NOMO-1 (cell line): ENCODE measurements around the gene YPEL4.

Source experiments
- DNase-seq, 2 experiments: peaks; one replicate each; lab custom pipeline; 2025; ENCODE audit not compliant: unreplicated experiment in 2 of 2; lab: John Stamatoyannopoulos, UW

Gene YPEL4

DNA sequence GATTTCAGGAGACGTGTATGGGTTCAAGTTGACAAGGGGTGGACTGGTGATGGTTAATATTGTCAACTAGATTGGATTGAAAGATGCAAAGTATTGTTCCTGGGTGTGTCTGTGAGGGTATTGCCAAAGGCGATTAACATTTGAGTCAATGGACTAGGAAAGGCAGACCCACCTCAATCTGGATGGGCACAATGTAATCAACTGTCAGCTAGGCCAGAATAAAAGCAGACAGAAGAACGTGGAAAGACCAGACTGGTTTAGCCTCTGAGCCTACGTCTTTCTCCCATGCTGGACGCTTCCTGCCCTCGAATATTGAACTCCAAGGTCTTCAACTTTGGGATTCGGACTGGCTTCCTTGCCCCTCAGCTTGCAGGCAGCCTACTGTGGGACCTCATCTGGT is 1.7 kb upstream of the YPEL4 start:
- no peak for DNase-seq

DNA sequence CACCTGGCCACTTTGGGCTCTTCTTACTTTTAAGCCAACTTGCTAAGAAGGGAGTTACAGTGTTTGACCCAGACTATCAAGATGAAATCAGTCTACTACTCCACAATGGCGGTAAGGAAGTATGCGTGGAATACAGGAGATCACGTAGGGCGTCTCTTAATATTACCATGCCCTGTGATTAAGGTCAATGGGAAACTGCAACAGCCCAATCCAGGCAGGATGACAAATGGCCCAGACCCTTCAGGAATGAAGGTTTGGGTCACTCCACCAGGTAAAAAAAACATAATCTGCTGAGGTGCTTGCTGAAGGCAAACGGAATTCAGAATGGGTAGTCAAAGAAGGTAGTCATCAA is 1.0 kb upstream of the YPEL4 start:
- no peak for DNase-seq

DNA sequence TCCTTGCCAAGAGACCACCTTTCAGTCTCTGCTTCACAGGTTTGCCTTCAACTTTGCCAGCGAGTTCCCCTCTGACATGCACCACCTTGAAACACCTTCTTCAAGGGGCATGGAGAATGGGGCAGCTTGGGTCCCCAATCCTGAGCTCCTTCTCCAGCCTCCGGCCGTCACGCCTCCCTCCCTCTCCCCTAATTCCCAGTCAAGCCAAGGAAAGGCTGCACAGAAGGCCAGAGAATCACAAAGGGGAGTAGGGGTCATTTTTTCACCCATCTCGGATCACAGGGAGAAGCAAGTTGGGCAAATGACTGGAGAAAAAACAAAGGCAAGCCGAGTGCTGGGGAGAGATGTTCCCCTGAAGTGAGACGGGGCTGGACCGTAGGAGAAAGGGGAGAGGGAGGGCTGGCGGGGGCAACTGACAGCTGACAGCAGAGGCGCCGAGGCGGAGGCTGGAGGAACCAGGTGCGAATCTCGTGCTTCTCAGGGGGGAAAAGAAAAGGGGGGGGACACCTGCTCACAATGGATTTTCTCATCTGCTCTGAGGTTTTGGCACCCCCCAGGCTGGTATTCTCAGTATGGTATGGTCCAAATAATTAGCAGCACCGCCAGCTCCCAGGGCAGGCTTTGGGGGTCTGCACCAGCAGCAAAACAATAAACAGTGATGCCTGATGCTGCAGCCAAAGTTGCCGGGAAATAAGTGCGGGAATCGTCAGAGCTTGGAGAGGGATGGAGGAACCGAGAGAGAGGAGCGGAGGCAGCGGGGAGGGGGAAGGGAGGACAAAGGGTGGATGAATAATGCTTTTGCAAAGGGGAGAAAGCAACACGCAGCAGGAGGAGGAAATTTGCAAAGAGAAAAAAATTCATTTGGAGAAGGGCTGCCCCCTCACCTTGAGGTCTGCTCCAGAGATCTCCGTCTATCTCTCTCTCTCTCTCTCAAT is 644 bp downstream of the YPEL4 start:
- DNase-seq = no peak

DNA sequence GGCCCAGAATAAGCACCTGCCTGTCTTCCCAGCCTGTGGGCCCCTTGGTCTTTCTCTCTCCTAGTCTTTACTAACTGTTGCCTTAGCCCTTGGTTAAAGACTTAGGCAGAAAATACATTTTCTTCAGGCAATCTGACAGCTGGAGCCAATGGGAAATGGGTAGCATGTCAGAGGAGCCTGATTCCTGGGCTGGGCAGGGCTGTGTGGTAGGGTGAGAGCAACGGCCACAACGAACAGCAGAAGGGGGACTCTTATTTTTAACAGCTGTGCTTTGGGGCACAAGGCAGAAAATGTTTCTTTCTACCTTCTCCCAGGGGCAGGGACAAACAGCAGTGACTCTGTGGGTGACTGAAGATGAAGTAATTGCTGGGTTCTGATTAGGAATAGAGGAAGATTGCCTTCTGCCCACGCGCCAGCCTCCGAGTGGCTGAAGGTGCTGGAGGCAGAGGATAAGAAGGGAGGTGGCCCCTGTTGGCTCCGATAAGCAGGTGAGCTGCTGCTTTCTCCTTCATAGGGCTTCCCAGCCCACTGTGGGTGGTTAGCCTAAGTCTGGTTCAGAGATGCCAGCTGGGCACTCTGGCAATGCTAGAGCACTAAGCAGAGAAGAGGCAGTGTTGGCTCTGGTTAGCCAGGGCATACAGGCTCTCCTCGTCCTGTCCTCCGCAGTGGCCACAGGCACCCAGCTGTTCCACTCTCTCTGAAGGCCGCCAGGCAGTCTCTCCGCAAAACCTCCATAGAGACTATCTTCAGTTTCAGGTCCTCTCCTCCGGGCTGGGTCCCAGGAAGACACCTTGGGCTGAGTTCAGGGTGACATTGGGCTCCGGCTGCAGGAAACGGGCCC is 1.5 kb downstream of the YPEL4 start:
- peak in 1 of 2 experiments; percentile 10 for DNase-seq

DNA sequence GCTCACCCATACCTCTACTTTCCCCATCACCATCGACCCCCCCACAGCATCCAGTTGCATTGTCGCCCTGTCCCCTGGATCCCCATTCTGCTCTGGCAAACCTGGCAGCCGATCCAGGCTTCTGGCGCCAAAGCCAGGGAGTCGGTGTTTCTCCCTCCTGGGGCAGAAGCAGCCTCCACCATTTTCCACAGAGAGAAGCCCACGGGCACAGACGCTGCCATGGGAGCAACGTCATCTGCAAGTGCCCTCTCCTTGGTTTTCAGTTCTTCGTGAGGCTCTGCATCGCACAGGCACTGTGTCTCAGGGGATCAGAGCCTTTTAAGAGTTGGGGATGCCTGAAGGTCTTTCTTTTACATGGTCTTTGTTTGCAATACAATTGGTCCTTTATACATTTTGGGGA is 2.3 kb downstream of the YPEL4 start:
- DNase-seq = no peak

DNA sequence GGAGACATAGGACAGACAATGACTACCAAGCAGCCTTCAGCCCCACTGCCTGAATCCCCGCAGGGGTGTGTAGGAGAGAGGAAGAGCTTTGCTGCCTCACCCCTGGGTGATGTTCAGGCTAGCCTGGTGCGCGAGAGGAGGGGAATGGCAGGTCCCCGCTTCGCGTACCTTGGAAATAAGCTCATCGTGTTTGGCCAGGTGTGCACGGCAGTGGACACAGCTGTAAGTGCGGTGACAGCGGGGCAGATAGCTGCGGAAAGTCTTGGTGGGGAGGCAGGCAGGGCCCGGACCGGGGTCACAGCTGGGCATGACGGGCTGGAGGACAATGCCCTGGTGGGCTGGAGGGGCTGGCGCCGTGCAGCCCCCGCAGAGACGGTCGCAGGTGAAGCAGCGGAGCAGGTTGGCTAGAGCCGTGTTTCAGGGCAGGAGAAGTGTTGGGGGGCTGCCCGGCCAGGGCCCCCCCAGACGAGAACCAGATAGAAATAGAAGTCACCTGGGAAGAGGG is 2.9 kb downstream of the YPEL4 start:
- DNase-seq = no peak

DNA sequence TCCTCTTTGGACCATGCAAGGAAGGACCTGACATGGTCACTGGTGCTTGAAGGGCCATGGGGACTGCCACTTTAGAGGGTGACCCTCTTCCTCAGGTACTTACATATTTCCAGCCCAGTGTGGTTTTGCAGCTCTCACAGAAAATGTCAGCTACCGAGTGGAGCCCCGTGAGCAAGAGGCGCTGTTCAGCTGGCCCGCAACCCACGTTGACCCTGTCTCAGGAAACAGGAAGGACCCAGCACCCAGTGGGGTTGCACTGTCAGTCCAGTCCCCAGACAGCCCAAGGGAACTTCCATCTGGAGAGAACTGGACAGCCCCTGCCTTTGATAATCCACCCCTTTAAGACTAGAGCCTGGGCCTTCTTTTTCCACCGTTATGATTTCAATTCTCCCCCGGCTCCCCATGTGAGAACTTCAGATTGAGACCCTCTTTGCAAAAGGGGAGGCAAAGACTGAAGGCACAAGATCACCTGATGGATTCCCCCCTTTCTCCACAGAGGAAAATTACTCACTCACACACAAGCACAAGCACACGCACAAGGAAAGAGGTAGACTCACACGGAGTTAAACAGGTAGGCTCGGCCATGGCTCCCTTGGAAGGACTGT is 3.4 kb downstream of the YPEL4 start:
- DNase-seq = no peak

DNA sequence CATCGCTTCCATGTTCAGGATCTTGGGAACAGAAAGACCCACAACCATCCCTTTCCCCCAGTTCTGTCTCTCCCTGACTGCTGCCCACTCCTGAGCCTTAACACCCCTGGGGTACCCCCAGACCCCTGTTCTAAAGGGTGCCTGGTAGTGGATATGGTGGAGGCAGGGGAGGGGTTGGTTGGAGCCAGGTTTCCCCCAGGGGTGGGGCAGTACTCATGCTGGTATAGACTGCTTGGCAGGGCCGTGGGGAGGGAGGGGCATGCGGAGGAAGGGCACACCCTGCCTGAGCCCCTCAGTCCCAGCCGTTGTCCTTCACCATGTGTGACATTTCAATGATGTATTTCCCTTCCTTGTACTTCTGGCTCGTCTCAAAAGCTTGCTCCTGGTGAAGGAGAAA is 4.0 kb downstream of the YPEL4 start:
- no peak for DNase-seq

DNA sequence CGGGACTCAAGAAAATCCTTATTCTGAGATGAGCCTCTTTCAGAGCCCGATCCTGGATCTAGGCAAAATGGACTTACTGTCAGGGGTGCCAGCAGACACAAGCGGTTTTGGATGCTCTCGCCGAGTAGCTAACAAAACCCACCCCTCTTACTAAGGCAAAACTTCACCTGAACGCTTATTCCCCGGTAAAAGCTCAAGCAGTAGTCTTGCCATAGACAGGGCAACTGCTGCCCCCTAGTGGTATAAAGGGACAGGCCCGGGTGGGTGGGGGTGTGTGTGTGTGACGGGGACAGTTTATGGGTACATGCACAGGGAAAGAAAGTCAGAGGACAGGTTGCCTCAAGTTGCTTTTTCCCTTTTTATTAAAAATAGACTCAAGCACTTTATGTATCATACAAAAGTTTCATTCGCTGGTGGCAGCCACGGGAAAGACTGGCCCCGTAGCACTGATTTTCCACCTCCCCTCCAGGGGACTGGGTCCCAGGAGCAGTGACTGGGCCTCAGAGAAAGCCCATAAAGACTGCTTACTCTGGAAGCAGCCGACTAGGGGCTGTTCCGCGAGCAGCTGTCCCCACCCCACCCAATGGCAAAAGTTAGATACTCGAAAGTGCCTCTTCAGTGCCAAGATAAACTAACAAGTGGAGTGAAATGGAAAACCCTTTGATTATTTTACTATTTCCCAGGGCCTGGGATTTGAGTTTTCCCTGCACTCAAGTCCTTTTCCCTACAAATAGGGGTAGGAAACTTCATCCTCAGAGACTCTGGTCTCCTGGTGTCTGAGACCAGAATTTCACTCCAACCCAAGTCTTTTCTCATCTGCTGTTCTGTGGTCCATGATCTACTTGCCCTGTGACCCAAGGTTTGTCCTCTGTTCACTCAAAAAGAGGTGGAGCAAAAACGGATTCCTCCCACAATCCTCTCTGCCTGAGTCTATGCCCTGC is 4.7 kb downstream of the YPEL4 start:
- DNase-seq = peak; percentile 67 to 76

DNA sequence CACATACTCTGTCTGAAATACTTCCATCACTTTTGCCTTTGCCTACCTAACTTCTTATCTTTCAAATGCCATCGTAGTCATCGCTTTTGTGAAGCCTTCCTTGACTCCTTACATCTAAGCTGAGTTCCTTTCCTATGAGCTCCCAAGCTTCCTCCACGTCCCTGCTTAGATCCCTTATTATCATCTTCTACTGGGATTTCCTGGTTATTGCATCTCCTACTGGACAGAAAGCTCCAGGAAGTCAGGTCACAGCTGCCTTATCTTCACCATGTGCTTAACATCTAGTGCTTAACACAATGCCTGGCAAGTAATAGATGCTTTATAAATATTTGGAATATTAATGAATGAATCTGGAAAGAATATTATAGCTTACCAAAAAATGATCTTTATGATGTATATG is 5.9 kb downstream of the YPEL4 start:
- no peak for DNase-seq

DNA sequence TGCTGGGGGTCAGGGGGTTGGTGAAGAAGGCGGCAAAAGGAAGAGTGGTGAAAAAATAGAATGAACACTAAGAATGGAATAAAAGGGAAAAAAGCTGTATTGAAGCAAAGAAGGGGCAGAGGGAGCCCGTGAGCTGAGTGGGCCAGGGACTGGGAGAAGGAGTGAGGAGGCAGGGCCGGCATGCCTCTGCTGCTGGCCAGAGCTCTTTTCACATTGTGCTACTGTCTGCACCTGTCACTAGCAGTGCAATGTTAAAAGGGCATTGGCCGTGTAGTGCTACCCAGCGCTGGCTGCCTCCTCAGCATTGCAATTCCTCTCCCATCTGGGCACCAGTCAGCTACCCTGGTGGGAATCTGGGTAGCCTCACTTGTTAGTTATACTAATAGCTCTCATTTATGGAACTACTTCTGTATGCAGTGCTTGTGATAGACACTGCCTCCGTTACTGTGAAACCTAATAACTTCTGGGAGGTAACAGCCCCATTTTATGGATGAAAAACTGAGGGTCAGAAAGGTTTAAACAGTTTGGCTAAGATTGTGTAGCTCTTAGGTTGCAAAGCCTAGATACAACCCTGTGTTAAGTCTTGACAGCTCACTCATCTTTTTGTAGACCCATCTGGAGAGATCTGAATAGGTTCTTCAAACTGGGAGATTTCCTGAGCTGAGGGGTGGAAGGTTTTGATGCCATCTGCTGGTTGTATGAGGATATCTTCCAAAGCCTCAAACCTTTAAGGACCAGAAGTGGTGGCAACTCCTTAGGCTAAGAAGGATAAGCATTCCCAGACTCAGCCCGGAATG is 8.5 kb downstream of the YPEL4 start:
- peak; percentile 44 to 46 for DNase-seq

DNA sequence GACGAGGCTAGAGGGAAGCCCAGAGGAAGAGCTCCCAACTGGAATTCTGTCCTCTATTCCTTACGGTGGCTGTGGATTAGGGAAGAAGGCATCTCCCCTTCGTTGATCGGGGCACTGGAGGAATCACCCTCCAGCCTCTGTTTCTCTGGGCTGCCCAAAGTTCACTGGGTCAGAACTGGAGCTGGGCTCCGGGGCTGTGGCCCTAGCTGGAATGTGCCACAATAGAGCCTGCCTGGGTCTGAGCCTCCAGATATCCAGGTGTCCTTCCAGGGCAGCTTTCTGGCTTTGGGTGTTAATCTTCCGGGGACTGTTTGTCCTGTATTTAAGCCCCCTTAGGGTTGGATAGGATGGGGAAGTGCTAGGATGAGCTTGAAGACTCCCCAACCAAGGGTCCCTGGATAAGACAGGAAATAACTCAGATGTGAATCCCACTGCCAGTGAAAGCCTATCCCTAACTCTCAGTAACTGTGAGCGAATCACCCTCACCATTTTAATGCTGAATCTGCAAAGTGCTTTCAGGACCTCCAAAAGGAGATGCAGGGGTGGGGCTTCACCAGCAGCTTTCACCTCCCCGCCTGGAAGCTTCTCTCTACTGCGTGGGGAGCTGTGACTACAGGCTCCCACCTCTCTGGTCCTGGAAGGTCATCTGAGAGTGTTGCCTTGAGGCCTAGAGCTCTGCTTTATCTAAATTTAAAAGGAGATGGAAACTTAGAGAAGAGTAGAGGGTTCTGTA is 9.5 kb downstream of the YPEL4 start:
- DNase-seq = no peak

DNA sequence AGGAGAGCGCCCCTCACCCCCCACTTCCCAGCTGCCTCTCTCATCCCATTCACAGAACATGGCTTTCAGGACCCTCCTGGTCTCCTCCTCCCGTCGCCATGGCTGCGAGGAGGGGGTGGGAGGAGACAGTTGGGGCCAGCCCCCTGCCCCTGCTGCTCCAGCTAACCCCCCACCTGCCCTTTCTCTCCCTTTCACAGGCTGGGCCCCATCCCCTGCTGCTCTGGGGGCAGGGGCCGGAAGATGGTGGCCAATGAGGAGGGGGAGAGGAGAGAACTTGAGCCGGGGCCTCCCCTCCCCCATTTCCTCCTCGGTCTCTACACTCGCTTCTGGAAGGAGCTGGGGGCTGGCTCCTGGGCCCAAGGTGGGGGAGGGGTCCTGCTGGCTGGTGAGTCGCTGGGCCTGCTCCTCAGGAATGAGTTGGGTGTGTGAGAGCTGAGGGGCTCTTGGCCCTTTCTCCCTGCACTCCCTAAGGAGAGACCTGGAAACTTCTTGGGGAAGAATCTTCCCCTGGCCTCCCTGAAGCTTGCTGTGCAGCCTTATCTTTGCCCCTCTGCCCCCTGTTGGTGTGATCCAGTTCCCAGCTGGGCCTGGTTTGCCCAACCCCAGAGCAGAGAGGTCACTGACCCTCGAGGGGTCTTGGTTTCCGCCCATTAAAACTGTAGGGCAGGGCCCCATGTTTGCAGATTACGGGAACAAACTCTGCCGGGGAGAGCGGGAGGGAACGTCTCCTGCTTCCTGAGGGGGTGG is 10.2 kb downstream of the YPEL4 start:
- no peak for DNase-seq

DNA sequence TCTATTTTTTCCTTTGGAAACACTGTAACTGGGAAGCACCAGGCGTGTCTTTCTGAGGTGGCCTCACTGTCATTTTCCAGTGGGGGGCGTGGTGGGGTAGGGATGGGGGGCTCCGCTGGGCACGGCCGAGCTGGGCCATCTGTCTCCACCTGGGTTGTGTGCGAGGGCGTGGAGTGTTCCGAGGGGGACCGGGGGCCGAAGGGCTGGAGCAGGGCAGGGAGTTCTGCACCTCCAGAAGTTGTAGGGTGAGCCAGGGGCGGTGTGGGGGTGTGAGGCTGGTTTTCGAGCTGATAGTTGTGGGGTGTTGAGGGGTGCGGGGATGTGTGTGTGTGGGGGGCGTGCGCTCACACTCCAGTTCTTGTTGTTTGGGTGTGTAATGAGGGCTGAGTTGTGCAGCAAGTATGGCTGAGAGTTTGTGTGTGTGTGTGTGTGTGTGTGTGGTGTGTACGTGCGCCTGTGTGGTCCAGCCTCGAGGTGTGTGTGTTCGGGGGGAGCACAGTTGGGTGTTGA is 10.8 kb downstream of the YPEL4 start:
- no peak for DNase-seq

DNA sequence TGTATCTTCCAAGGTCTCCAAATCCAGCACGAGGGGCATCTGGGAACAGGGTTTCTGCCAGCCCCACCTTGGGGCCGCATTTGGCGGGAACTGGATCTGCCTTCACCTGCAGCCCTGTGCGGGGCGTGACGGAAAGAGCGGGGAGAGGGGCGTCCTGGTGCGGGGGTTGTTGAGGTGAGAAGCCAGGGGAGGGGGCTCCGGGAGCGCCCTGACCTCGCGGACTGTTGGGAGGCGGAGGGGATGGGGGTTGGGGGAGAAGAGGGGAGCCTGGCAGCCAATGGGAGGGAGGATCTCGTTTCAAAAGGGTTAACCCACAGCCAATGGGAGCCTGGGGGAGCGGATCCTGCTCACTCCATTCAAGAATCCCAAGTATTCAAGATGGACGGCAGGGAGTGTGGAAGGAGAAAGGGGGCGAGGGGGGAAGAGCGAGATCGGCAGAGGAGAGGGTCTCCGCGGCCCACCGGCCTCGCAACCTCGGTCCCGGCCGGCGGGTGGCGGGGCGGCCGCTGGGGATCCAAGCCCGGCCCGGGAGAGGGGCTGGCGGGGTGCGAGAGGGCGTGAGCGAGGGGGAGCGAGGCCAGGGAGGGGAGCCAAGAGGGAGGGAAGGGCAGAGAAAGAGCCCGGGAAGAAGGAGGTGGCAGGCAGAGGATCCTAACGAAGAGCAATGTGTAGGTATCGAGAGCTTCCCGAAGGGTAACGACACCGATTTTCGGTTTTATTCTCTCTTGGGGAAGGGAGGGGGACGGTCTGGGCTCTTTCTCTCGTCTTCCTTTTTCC is 11.5 kb downstream of the YPEL4 start:
- DNase-seq = peak in 1 of 2 experiments; percentile 3

DNA sequence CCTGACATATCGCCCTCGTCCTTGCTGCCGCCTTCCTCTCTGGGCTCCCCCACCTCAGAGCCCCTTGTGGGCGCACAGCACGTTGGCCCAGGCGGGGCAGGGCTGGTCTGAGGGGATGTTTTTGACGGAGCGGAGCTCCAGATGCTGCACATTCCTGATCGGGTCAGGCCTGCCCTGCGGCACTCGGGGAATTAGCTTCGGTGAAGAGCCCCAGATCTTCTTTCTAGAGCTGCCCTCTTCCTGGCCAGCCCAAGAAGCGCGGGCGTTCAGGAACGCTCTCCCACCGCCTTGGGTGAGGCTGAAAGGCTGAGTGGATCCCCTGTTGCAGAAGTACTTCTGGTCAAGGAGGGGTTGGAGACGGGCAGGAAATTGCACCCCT is 12.1 kb downstream of the YPEL4 start:
- no peak for DNase-seq

DNA sequence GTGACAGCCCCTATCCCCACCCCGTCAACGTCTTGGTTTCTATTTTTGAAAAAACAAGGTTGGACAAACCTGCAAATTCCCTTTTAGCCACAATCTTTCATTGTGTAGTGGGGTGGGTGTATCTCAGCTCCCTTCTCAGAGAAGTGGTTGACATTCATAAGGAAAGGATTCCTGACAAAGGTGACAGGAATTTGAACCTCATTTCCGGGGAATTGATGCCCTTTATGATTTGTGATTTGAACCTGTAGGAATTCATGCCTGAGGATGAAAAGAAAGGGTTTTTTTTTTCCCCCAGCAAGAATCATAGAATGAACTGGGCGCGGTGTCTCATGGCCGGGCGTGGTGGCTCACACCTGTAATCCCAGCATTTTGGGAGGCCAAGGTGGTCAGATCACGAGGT is 14.5 kb downstream of the YPEL4 start:
- no peak for DNase-seq
